B cell (primary cell): ENCODE data around the gene MCF2L. TPM values are rescaled to one million over a fixed set of nuclear protein-coding genes. Genes with fewer than 3 reads are reported as not detected.

Experiments
- ATAC-seq: fragments of 200-7000 bp; cut with Tn5 transposase; one replicate; pipeline ENCODE4 v1.10.0; 2021; ENCODE audit warnings: low read depth, mild to moderate bottlenecking, moderate number of reproducible peaks, moderate library complexity
- CTCF ChIA-PET: fragments of 350-600 bp; sonication (Branson Sonifier 250); formaldehyde crosslinking; loops from one replicate; lab custom pipeline; 2021; ENCODE audit warnings: antibody characterized with exemption, inconsistent platforms; lab: Charles Lee
- POLR2A ChIA-PET: fragments of 350-600 bp; sonication (Branson Sonifier 250); formaldehyde crosslinking; loops from one replicate; lab custom pipeline; 2021; ENCODE audit warnings: antibody characterized with exemption; lab: Charles Lee
- DNase-seq: peaks from one replicate; pipeline ENCODE4 v3.0.0; 2013
- H2AFZ ChIP-seq: 2 replicates; pipeline ENCODE4 v1.6.1; 2012; ENCODE audit warnings: mild to moderate bottlenecking, low read depth, low read length; ENCODE audit not compliant: insufficient read depth, poor library complexity, severe bottlenecking
- H3K27ac ChIP-seq, 2 donors: 1 replicate in 1 of 2; 2 replicates in 1 of 2; pipeline ENCODE4 v1.5.1; 2012 to 2013; ENCODE audit warnings: low read length in 2 of 2, mild to moderate bottlenecking in 2 of 2, moderate library complexity in 1 of 2
- H3K27me3 ChIP-seq, 4 experiments: fragments of 200-600 bp in 1 of 4; sonication (generic) in 1 of 4; replicated peaks in 1 of 4; 1 replicate in 2 of 4; 2 replicates in 2 of 4; pipeline versions ENCODE4 v1.6.1 to v1.7.0; 2013 to 2016; ENCODE audit warnings: low read length in 3 of 4, mild to moderate bottlenecking in 2 of 4, mixed read lengths in 1 of 4, moderate library complexity in 1 of 4; ENCODE audit not compliant: insufficient read depth in 4 of 4, control insufficient read depth in 3 of 4; ENCODE audit errors: control extremely low read depth in 1 of 4
- H3K36me3 ChIP-seq, 2 experiments: replicated peaks in 1 of 2; 1 replicate in 1 of 2; 2 replicates in 1 of 2; pipeline versions ENCODE4 v1.6.1 to v1.7.1; 2013; ENCODE audit warnings: low read length in 1 of 2; ENCODE audit not compliant: insufficient read depth in 2 of 2, control insufficient read depth in 1 of 2; ENCODE audit errors: control extremely low read depth in 1 of 2, extremely low read depth in 1 of 2
- H3K4me1 ChIP-seq, 2 donors: fragments of 200-600 bp in 1 of 2; sonication (generic) in 1 of 2; 1 replicate in 1 of 2; 2 replicates in 1 of 2; pipeline versions ENCODE4 v1.5.1 to v1.6.1; 2013 to 2017; ENCODE audit warnings: low read length in 2 of 2; ENCODE audit not compliant: control insufficient read depth in 2 of 2, insufficient read depth in 2 of 2
- H3K4me2 ChIP-seq: replicated peaks from 2 replicates; pipeline ENCODE3; 2012; ENCODE audit warnings: mild to moderate bottlenecking, low read depth, low read length; ENCODE audit not compliant: poor library complexity, severe bottlenecking
- H3K4me3 ChIP-seq, 5 experiments: fragments of 200-600 bp in 1 of 5; sonication (generic) in 1 of 5; 1 replicate in 3 of 5; 2 replicates in 2 of 5; pipeline versions ENCODE4 v1.5.1 to v1.7.0; 2011 to 2016; ENCODE audit warnings: low read length in 4 of 5, mild to moderate bottlenecking in 4 of 5, low read depth in 2 of 5, control low read depth in 1 of 5, moderate library complexity in 1 of 5; ENCODE audit not compliant: insufficient read depth in 1 of 5; ENCODE audit errors: control extremely low read depth in 1 of 5, extremely low read depth in 1 of 5
- H3K79me2 ChIP-seq: fragments of 200-600 bp; sonication (generic); one replicate; pipeline ENCODE4 v1.6.0; 2016; ENCODE audit warnings: low read length; ENCODE audit not compliant: control insufficient read depth, insufficient read depth
- H3K9ac ChIP-seq: fragments of 200-600 bp; sonication (generic); 2 replicates; pipeline ENCODE4 v1.6.1; 2017; ENCODE audit warnings: mild to moderate bottlenecking, low read length, moderate library complexity
- H3K9me3 ChIP-seq, 3 donors: one replicate each; pipeline versions ENCODE4 v1.6.1 to v1.7.1; 2013; ENCODE audit warnings: low read length in 2 of 3; ENCODE audit not compliant: control insufficient read depth in 2 of 3, insufficient read depth in 1 of 3; ENCODE audit errors: control extremely low read depth in 1 of 3
- H4K20me1 ChIP-seq: 2 replicates; pipeline ENCODE4 v1.6.0; 2012; ENCODE audit warnings: mild to moderate bottlenecking, low read length; ENCODE audit not compliant: insufficient read depth, control insufficient read depth, poor library complexity, severe bottlenecking
- H3K27ac Mint-ChIP-seq: one replicate; pipeline ENCODE4 v1.8.0; 2021; ENCODE audit warnings: mixed read lengths
- H3K27me3 Mint-ChIP-seq: one replicate; pipeline ENCODE4 v1.8.0; 2021; ENCODE audit warnings: mixed read lengths
- H3K4me1 Mint-ChIP-seq: one replicate; pipeline ENCODE4 v1.8.0; 2021; ENCODE audit warnings: mixed read lengths
- H3K4me3 Mint-ChIP-seq: one replicate; pipeline ENCODE4 v1.8.0; 2021; ENCODE audit warnings: mixed read lengths
- H3K9me3 Mint-ChIP-seq: one replicate; pipeline ENCODE4 v1.8.0; 2022; ENCODE audit warnings: mixed read lengths; ENCODE audit not compliant: insufficient read depth
- EZH2 ChIP-seq: IDR thresholded peaks from 2 replicates; pipeline ENCODE4 v1.6.1; 2012; ENCODE audit warnings: borderline replicate concordance, low read depth, mild to moderate bottlenecking, moderate library complexity, low read length; ENCODE audit not compliant: insufficient read depth, poor library complexity, severe bottlenecking
- WGBS: methylation state at CpG from one replicate; pipeline ENCODE4 v1.1.5; 2013; ENCODE audit warnings: missing lambda C conversion rate; ENCODE audit not compliant: insufficient coverage; 5-methylcytosine and 5-hydroxymethylcytosine counted together
- intact Hi-C: fragments of 100-400 bp; cut with micrococcal nuclease; formaldehyde crosslinking; loops from one replicate; pipeline ENCODE4 v1.10.0; 2022
- polyA plus RNA-seq: library from polyadenylated mRNA; depleted of rRNA; stranded (reverse); fragments of >200 nt; gene quantifications from 2 replicates; pipeline ENCODE4 v1.2.3, GENCODE V29; 2012
- total RNA-seq, 2 donors: library from RNA; stranded (reverse); fragments of 120-200 nt in 1 of 2; gene quantifications; 1 replicate in 1 of 2; 2 replicates in 1 of 2; pipeline versions ENCODE4 v1.2.3 to v1.2.4, GENCODE V29; 2013 to 2022
- TF ChIP-seq, protein P1 (sequence below): fragments of 200-600 bp; IDR thresholded peaks from one replicate; pipeline ENCODE4 v1.8.0; 2022; ENCODE audit warnings: antibody characterized with exemption, mild to moderate bottlenecking

Gene MCF2L
- total and polyA plus RNA-seq, 2 donors (not counting 1 experiment from before 2014, with no cell fraction given): 3.7 to 8.2 TPM

DNA sequence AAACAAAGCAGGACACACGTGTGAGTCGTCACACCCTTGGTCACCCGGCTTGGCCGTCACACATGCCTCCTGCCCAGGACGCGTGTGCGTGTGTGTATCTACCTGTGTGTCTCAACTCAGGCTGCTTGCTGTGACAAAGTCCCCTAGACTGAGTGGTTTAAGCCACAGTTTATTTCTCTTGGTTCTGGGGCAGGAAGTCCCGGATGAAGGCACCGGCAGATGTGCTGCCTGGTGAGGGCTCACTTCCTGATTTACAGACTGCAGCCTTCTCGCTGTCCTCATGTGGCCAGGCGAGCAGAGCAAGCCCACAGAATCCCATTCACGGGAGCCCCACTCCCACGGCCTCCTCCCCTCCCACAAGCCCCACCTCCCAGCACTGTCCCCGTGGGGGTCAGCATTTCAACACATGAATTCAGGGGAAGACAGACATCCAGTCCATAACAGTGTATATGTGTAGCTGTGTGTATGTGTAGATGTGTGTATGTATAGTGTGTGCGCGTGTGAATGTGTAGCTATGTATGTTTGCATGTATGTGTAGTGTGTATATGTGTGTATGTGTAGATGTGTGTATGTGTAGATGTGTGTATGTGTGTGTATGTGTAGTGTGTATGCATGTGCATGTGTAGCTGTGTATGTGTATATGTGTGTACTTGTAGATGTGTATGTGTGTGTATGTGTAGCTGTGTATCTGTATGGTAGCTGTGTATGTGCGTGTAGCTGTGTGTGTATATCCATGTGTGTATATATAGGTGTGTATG lies 51.5 kb downstream of the MCF2L start:
- DNase-seq (no peak), ATAC-seq (no peak)
- no peaks in the 10 kb centered on the region for H3K79me2 ChIP-seq
- Mint-ChIP-seq H3K27me3 (no peaks in the 10 kb centered on the region), H3K27ac (no peak overlapping the region), H3K4me1 (peaks cover 12% of the 10 kb centered on the region), H3K9me3 (peaks cover 6% of the 10 kb centered on the region), H3K4me3 (no peak overlapping the region)
- no peaks in the 10 kb centered on the region for H4K20me1 ChIP-seq
- TF ChIP-seq, protein P1, sequence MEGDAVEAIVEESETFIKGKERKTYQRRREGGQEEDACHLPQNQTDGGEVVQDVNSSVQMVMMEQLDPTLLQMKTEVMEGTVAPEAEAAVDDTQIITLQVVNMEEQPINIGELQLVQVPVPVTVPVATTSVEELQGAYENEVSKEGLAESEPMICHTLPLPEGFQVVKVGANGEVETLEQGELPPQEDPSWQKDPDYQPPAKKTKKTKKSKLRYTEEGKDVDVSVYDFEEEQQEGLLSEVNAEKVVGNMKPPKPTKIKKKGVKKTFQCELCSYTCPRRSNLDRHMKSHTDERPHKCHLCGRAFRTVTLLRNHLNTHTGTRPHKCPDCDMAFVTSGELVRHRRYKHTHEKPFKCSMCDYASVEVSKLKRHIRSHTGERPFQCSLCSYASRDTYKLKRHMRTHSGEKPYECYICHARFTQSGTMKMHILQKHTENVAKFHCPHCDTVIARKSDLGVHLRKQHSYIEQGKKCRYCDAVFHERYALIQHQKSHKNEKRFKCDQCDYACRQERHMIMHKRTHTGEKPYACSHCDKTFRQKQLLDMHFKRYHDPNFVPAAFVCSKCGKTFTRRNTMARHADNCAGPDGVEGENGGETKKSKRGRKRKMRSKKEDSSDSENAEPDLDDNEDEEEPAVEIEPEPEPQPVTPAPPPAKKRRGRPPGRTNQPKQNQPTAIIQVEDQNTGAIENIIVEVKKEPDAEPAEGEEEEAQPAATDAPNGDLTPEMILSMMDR: no peak
- TF ChIP-seq EZH2: no peak
- no peaks in the 10 kb centered on the region for H3K36me3 ChIP-seq
- H3K4me1 ChIP-seq: peaks cover 0 to 7% of the 10 kb centered on the region in 2 donors
- H3K9me3 ChIP-seq: peaks cover 0 to 15% (median 0%) of the 10 kb centered on the region in 3 donors
- H3K9ac ChIP-seq: no peak overlapping the region
- no peak overlapping the region for H3K27ac ChIP-seq
- POLR2A ChIA-PET: no interaction called here
- H3K4me3 ChIP-seq: no peak overlapping the region
- no peaks in the 10 kb centered on the region for H3K27me3 ChIP-seq
- H2AFZ ChIP-seq: no peak overlapping the region
- WGBS: 62% methylated on average over 15 of the region's 17 CpGs
- intact Hi-C loops: no loop called here
- CTCF ChIA-PET: no interaction called here
- H3K4me2 ChIP-seq: no peak overlapping the region

- intact Hi-C loops: no loop called here
- no peak overlapping the region for H3K27ac ChIP-seq
- H3K27me3 ChIP-seq: no peaks in the 10 kb centered on the region
- Mint-ChIP-seq H3K4me3 (no peak overlapping the region), H3K27me3 (no peaks in the 10 kb centered on the region), H3K9me3 (peaks cover 6% of the 10 kb centered on the region), H3K4me1 (peaks cover 12% of the 10 kb centered on the region), H3K27ac (no peak overlapping the region)
- H3K4me2 ChIP-seq: no peak overlapping the region
- H4K20me1 ChIP-seq: no peaks in the 10 kb centered on the region
- H3K36me3 ChIP-seq: no peaks in the 10 kb centered on the region
- no peak overlapping the region for H3K9ac ChIP-seq
- 91% methylated on average over 14 of the region's 14 CpGs for WGBS
- CTCF ChIA-PET: no interaction called here
- peaks cover 0 to 7% of the 10 kb centered on the region in 2 donors for H3K4me1 ChIP-seq
- no peak overlapping the region for H3K4me3 ChIP-seq
- peaks cover 0 to 15% (median 0%) of the 10 kb centered on the region in 3 donors for H3K9me3 ChIP-seq
- H3K79me2 ChIP-seq: no peaks in the 10 kb centered on the region
- POLR2A ChIA-PET: no interaction called here
- no peak for DNase-seq
- no peak overlapping the region for H2AFZ ChIP-seq
- TF ChIP-seq, protein P1: no peak
- no peak for ATAC-seq
These were observed 52.4 kb downstream of the MCF2L start for GRCh38 chr13:113021391-113021790.
